CD14-positive monocyte (primary cell): Measurements from ENCODE around the gene SMAD6. TPM values are rescaled to one million over a fixed set of nuclear protein-coding genes. Genes with fewer than 3 reads are reported as not detected.

ENCODE experiments used
- DNase-seq, 3 donors: peaks; one replicate each; pipeline ENCODE4 v3.0.0-alpha.2; 2011 to 2022
- H2AFZ ChIP-seq: 2 replicates; pipeline ENCODE4 v1.6.0; 2012; ENCODE audit warnings: mild to moderate bottlenecking, low read depth, low read length, inconsistent platforms; ENCODE audit not compliant: insufficient read depth, poor library complexity, severe bottlenecking
- H3K27ac ChIP-seq, 2 donors: 1 replicate in 1 of 2; 2 replicates in 1 of 2; pipeline ENCODE4 v1.5.1; 2012 to 2013; ENCODE audit warnings: low read length in 2 of 2, control low read depth in 1 of 2, inconsistent platforms in 1 of 2, low read depth in 1 of 2, mild to moderate bottlenecking in 1 of 2
- H3K27me3 ChIP-seq, 2 donors: one replicate each; pipeline versions ENCODE4 v1.6.0 to v1.6.1; 2011 to 2013; ENCODE audit warnings: low read length in 2 of 2; ENCODE audit not compliant: control insufficient read depth in 2 of 2, insufficient read depth in 2 of 2
- H3K36me3 ChIP-seq, 2 donors: replicated peaks in 1 of 2; 1 replicate in 1 of 2; 2 replicates in 1 of 2; pipeline versions ENCODE4 v1.5.1 to v1.6.1; 2012 to 2013; ENCODE audit warnings: low read length in 2 of 2, control low read depth in 1 of 2, inconsistent platforms in 1 of 2, mild to moderate bottlenecking in 1 of 2; ENCODE audit not compliant: insufficient read depth in 2 of 2, control insufficient read depth in 1 of 2
- H3K4me1 ChIP-seq, 2 donors: 1 replicate in 1 of 2; 2 replicates in 1 of 2; pipeline versions ENCODE4 v1.5.1 to v1.6.1; 2012 to 2013; ENCODE audit warnings: low read length in 2 of 2, control low read depth in 1 of 2, inconsistent platforms in 1 of 2, mild to moderate bottlenecking in 1 of 2, moderate library complexity in 1 of 2; ENCODE audit not compliant: insufficient read depth in 2 of 2, control insufficient read depth in 1 of 2
- H3K4me2 ChIP-seq: replicated peaks from 2 replicates; pipeline ENCODE3; 2012; ENCODE audit warnings: low read length, moderate library complexity, mild to moderate bottlenecking; ENCODE audit not compliant: poor library complexity, severe bottlenecking; ENCODE audit errors: extremely low read depth
- H3K4me3 ChIP-seq, 3 experiments: fragments of 200-600 bp in 1 of 3; sonication (generic) in 1 of 3; replicated peaks in 1 of 3; 1 replicate in 2 of 3; 2 replicates in 1 of 3; pipeline ENCODE4 v1.5.1; 2011 to 2013; ENCODE audit warnings: low read length in 3 of 3, mild to moderate bottlenecking in 3 of 3, control low read depth in 2 of 3, low read depth in 2 of 3, inconsistent platforms in 1 of 3, moderate library complexity in 1 of 3
- H3K79me2 ChIP-seq: 2 replicates; pipeline ENCODE4 v1.6.0; 2012; ENCODE audit warnings: mild to moderate bottlenecking, control low read depth, inconsistent platforms, low read length, moderate library complexity; ENCODE audit not compliant: insufficient read depth
- H3K9ac ChIP-seq: 2 replicates; pipeline ENCODE4 v1.6.0; 2017; ENCODE audit warnings: low read length, mild to moderate bottlenecking; ENCODE audit not compliant: insufficient read depth, poor library complexity, severe bottlenecking
- H3K9me3 ChIP-seq, 2 donors: replicated peaks in 1 of 2; 1 replicate in 1 of 2; 2 replicates in 1 of 2; pipeline versions ENCODE4 v1.5.1 to v1.6.1; 2012 to 2013; ENCODE audit warnings: low read length in 2 of 2, control low read depth in 1 of 2; ENCODE audit not compliant: control insufficient read depth in 1 of 2, insufficient read depth in 1 of 2
- H4K20me1 ChIP-seq: 2 replicates; pipeline ENCODE4 v1.6.0; 2012; ENCODE audit warnings: mild to moderate bottlenecking, low read length, control low read depth, moderate library complexity; ENCODE audit not compliant: insufficient read depth
- H3K27ac Mint-ChIP-seq, 7 donors: one replicate each; pipeline ENCODE4 v1.8.0; 2020; ENCODE audit warnings: mild to moderate bottlenecking in 7 of 7, mixed read lengths in 7 of 7, moderate library complexity in 6 of 7, inconsistent platforms in 2 of 7
- H3K27me3 Mint-ChIP-seq, 3 donors: one replicate each; pipeline ENCODE4 v1.8.0; 2021 to 2022; ENCODE audit warnings: low read depth in 3 of 3, mild to moderate bottlenecking in 3 of 3, mixed read lengths in 3 of 3, moderate library complexity in 3 of 3, inconsistent platforms in 1 of 3
- H3K36me3 Mint-ChIP-seq, 2 donors: one replicate each; pipeline ENCODE4 v1.8.0; 2020; ENCODE audit warnings: mixed read lengths in 2 of 2, inconsistent platforms in 1 of 2, mild to moderate bottlenecking in 1 of 2
- H3K4me1 Mint-ChIP-seq: one replicate; pipeline ENCODE4 v1.8.0; 2020; ENCODE audit warnings: mild to moderate bottlenecking, mixed read lengths
- H3K4me3 Mint-ChIP-seq, 2 donors: one replicate each; pipeline ENCODE4 v1.8.0; 2020; ENCODE audit warnings: mild to moderate bottlenecking in 2 of 2, mixed read lengths in 2 of 2, moderate library complexity in 1 of 2
- H3K9me3 Mint-ChIP-seq, 7 donors: one replicate each; pipeline ENCODE4 v1.8.0; 2020 to 2022; ENCODE audit warnings: mixed read lengths in 7 of 7, mild to moderate bottlenecking in 6 of 7, moderate library complexity in 6 of 7, inconsistent platforms in 2 of 7
- CTCF ChIP-seq: fragments of 200-600 bp; IDR thresholded peaks from one replicate; pipeline ENCODE4 v1.8.0; 2022; ENCODE audit warnings: antibody characterized with exemption, mild to moderate bottlenecking
- WGBS: methylation state at CpG from one replicate; pipeline ENCODE4 v1.1.5; 2013; ENCODE audit warnings: missing lambda C conversion rate; ENCODE audit not compliant: insufficient coverage; 5-methylcytosine and 5-hydroxymethylcytosine counted together
- intact Hi-C, 2 donors: fragments of 100-400 bp; cut with micrococcal nuclease; formaldehyde crosslinking; loops; one replicate each; pipeline versions ENCODE4 v1.15.0 to v1.15.1; 2023
- polyA plus RNA-seq, 3 donors: library from polyadenylated mRNA; depleted of rRNA in 1 of 3; unstranded in 2 of 3; stranded (reverse) in 1 of 3; fragments of 300-500 nt in 2 of 3; fragments of >200 nt in 1 of 3; fragmentation: Illumina TruSeq in 2 of 3; gene quantifications; 1 replicate in 2 of 3; 2 replicates in 1 of 3; pipeline ENCODE4 v1.2.3, GENCODE V29; 2012 to 2021

The SMAD6 gene
- polyA plus RNA-seq, 3 donors, result 0.31 TPM; not detected in 2

- Histone ChIP-seq H3K9ac (no peak overlapping the region), H2AFZ (no peak overlapping the region), H4K20me1 (no peaks in the 10 kb centered on the region), H3K4me2 (no peak overlapping the region), H3K79me2 (no peaks in the 10 kb centered on the region), H3K27ac (no peak overlapping the region), H3K9me3 (no peaks in the 10 kb centered on the region), H3K4me3 (no peak overlapping the region), H3K27me3 (no peaks in the 10 kb centered on the region), H3K36me3 (no peaks in the 10 kb centered on the region), H3K4me1 (peaks cover 11 to 15% of the 10 kb centered on the region in 2 donors)
- Mint-ChIP-seq H3K27ac (no peak overlapping the region), H3K4me3 (no peak overlapping the region), H3K27me3 (peaks cover 1 to 5% (median 5%) of the 10 kb centered on the region in 3 donors), H3K9me3 (peaks cover 0 to 2% (median 0%) of the 10 kb centered on the region in 7 donors), H3K4me1 (peaks cover 24% of the 10 kb centered on the region), H3K36me3 (no peaks in the 10 kb centered on the region)
- no CpG with 5 or more reads among the region's 3 CpGs for WGBS
- TF ChIP-seq CTCF, result no peak
- intact Hi-C loops, result loop anchor here in 1 of 2 donors (5.0 kb wide), 1 partner anchor 51 kb away; no protein-coding TSS in a partner anchor
- no peak for DNase-seq
Observed at GRCh38 chr15:66801266-66801665, 99.2 kb downstream of the SMAD6 start.

- no peak overlapping the region for H2AFZ ChIP-seq
- 81% methylated on average over 3 of the region's 13 CpGs for WGBS
Observed at GRCh38 chr15:66802025-66803001, 100.3 kb downstream of the SMAD6 start.

More at GRCh38 chr15:66802025-66803001, 100.3 kb downstream of the SMAD6 start:
- peak overlapping the region; percentile 33 for H3K9ac ChIP-seq
- H3K27me3 ChIP-seq, result no peaks in the 10 kb centered on the region
- Mint-ChIP-seq H3K36me3 (no peaks in the 10 kb centered on the region), H3K27ac (peak overlapping the region in 4 of 7 donors; percentile 6 to 78 (median 52)), H3K9me3 (peaks cover 0 to 1% (median 0%) of the 10 kb centered on the region in 7 donors), H3K4me1 (peaks cover 24% of the 10 kb centered on the region), H3K4me3 (no peak overlapping the region), H3K27me3 (peaks cover 0 to 5% (median 3%) of the 10 kb centered on the region in 3 donors)
- H3K4me3 ChIP-seq, result no peak overlapping the region
- no peaks in the 10 kb centered on the region for H3K79me2 ChIP-seq
- H3K36me3 ChIP-seq, result no peaks in the 10 kb centered on the region
- H3K4me1 ChIP-seq, result peaks cover 11 to 15% of the 10 kb centered on the region in 2 donors
- TF ChIP-seq CTCF, result no peak
- DNase-seq, result no peak
- H3K27ac ChIP-seq, result no peak overlapping the region
- no peaks in the 10 kb centered on the region for H4K20me1 ChIP-seq
- no peak overlapping the region for H3K4me2 ChIP-seq
- intact Hi-C loops, result loop anchor here in 1 of 2 donors (5.0 kb wide), 1 partner anchor 50 kb away; no protein-coding TSS in a partner anchor
- no peaks in the 10 kb centered on the region for H3K9me3 ChIP-seq
